HG02943 (cell line): ENCODE results near the gene EPO.

Experiments used
- ATAC-seq: cut with Tn5 transposase; IDR thresholded peaks from one replicate; pipeline ENCODE4 v1.9.1; 2021; ENCODE audit warnings: mild to moderate bottlenecking, low read depth, moderate library complexity; ENCODE audit not compliant: unreplicated experiment

The EPO gene

GRCh38 chr7:100682991-100683658 is 37.1 kb upstream of the EPO start:
- ATAC-seq: no peak

DNA sequence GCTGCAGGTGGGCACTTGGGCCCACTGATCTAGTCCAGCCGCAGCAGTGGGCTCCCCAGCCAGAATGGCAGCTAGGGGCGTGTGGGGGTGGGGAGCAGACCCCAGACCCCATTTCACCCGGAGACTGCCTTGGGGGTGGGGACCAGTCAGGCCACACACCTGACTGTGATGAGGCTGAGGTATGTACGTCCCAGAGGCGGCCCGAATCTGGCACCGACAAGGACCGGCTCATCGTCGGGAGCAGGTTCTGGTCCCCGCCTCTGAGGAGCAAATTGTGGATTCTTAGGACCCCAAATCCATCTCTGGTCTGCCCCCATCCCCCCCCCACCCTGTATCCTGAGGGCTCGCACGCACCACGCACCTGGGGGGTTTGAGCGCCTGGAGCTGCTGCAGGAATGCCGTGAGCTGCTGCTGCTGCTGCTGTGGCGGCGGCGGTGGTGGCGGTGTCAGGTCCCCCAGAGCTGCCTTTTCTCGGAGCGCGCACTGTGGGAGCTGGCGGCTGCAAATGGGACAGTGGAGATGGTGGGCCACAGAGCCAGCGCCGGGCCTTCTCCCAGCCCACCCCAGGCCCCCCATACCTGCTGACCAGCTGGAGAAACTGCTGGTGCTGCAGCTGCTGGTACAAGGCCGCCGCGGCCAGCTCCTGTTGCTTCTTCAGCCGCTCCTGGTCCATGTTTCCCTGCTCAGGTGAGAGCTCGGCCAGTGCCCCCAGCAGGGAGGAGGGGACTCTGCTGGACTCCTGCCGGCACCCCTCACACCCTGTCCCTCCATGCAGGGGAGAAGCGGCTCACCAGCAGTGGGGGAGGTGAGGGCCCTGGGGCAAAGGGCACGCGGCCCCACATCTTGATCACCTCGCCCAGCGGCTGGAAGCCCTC is 36.4 kb upstream of the EPO start:
- ATAC-seq: no peak

DNA sequence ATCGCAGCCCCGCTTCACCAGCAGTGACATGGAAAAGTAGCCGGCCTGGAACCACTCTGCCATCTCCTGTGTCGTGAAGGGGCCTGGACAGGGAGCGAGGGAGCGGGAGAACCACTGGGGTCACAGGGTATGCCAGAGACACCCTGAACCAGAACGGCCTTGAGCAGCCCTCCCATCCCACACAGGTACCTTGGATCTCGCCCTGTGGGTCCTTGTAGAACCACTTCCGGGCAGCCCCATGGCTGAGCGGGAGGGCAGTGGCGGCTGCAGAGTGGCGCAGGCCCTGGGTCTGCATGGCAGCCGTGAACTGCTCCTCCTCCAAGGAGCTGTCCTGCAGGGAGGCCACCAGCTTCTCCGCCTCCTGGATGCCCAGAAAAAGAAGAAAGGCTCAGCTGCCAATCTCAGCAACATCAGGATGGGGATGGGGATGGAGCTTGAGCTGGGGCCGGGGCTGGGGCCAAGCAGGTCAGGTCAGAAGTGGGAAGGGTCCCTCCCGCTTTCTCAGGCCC is 35.7 kb upstream of the EPO start:
- ATAC-seq: no peak

DNA sequence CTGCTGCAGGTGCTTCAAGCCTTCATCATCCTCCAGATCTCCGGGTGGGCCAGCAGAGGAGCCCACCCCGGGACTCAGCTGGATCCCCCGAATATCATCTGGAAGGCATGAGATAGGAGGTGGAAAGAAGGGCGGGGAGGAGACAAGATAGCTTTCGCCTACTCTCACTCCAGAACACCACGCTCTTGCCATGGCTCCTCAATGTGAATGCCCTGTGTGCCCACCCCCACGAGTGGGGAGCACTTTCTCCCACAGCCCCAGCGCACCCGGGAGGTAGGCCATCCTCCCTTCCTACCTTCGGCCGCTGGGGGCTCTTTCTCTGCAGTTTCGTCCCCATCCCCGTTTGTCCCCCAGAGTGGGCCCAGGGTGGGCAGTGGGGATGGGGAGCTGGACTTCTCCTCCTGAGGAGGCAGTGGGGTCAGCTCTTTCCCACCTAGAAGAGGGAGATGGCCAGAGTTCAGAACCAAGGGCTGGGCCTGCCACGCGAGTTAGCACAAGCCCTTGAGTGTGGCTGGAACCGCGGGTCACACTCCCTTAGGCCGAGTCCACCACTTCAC is 35.1 kb upstream of the EPO start:
- ATAC-seq: no peak

DNA sequence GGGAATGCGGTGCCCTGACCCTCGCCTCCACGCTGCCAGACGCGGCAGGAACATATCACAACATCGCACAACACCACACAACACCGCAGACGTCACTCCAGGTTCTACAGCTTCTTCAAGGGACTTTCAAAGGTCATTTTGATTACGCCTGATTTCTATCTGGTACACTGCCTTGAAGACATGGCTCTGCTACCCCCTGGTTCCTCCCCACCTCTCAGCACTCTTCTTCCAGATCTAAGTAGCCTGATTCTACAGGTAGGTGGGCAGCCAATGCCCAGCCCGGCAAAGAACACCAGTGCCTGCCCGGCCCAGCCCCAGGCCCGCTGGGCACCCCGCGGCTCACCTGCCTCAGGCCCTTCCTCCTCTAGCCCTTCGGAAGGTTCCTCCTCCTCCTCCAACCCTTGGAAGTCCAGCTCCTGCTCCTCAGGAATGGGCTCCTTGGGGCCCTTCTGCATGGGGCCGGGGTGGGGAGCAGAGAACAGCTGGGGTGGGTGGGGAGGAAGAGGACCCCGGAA is 34.6 kb upstream of the EPO start:
- no peak for ATAC-seq

DNA sequence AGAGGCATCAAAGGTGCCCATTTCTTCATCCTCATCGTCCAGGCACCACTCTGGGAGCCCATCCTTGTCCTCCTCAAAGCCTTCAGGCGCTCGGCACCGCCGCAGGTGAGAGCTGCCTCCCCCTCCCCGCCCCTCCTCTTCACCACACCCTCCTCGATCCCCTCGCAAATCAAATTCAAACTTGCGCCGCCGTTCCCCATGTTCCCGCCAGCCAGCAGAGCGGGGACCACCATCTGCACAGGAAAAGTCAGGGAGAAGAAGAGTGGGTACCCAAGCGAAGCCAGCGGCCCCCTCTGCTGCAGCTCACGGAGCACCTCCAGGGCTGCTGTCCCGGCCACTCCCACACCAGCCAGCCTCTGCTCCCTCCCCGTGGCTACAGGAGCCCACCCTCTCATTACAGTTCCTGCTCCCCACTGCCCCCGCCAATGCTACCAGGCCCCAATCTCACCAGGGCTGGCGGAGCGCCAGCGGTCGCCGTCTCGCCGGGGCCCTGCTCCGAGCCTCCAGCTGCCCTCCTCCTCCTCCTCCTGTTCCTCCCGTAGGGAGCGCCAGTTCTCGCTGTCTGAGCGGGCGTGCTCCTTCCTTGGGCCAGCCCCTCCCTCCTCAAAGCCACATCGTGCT is 34.0 kb upstream of the EPO start:
- no peak for ATAC-seq

DNA sequence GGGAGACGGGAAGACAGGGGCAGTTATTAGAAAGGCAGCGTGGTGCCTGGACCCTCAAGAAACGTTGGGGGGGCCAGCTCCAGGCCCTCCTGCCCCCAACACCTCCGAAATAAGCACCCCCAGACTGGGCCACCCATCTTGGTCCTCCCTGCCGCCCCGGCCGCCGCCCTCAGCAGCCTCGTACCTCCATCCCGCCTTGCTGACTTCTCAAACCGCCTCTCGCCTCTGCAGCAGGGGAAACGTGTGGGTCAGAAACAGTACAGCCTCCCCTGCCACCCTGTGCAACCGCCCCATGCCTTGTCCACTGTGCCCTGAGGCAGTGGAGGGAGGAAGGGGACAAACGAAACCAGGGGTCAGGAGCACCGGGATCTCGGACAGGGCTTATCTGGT is 33.5 kb upstream of the EPO start:
- ATAC-seq: no peak

GRCh38 chr7:100687261-100687660 is 33.0 kb upstream of the EPO start:
- ATAC-seq: no peak

DNA sequence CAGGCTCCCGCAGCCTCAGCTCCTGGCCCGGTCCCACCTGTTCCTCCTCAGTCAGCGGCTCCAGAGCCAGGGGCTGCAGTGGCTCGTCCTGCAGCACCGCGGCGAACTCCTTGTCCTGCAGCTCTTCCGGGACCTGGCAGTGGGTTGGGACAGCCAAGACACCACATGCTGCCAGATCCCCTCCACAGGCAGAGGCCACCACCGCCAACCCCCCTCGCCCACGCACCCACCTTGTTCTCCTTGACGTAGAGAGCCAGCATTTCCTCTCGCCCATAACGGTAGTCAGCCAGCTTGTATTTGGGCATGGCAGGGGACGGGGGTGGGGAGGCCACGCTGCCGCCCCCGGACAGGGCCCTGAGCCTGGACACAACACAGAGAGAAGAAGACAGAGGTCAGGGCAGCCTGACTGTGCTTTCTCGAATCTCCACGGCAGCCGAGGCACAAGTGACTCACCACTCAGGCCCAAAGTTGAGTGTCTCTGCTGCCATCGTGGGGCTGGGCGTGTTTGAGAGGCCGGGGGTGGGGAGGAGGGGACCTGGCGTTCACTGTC is 32.4 kb upstream of the EPO start:
- no peak for ATAC-seq

DNA sequence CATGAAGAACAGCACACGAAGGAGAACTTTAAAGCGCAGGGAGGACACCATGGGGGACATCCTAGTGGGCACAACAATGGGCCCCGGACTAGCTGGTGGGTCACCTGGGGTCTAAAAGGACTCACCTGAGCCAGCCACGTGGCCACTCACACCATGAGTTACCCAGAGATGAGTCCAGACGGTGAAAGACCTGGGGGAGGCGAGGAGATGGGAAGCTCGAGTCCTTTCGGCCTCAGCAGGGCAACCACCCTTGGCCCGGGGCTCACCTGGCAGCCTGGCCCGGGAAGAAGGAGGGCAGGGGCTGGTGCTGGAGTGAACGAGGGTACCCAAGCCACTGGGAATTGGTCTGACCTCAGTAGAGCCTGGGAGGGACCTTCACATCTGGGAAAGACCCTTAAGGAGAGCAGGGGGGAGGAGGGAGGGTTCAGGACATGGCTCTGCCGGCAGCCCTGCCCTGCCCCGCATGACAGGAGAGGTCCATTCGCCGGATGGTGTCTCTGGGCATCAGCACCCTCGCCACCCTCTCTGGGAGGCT is 31.9 kb upstream of the EPO start:
- no peak for ATAC-seq

DNA sequence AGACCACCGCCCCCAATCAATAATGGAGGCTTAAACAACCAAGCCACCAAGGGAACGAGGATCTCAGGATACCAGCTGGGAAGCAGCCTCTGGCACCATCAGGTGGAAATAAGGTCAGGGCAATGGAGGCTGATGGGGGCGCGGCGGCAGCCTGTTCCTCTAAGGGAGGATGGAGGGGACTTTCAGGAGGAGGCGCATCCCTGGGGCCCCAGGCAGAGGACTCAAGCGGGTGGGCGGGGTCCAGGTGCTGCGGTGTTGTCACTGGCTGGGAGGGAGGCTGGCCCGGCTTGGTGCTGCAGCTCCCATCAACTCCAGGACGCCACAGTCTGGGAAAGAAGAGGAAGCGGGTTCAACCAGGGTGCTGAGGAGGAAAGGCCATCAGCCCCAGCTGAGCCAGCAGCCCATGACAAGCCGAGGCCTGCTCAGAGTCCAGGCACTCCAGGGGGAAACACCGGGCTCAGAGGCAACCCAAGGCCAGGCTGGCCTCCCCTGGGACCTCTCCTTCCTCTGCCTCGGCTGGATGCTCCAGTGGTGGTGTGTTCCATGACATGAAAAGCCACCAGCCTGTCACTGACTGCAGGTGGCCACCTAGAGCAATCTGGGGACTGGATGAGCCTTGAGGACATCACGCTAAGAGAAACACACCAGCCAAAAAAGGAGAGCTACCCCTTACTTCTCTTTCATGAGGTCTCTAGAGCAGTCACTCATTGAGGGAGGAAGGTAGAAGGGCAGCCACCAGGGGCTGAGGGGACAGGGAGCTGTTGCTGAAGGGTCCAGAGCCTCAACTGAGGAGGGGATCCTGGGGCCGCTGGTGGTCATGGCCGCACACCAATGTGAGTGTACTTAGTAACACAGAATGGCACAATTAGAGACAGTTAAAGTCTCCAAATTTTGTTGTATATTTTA is 30.8 kb upstream of the EPO start:
- no peak for ATAC-seq

- ATAC-seq: no peak
Measured at GRCh38 chr7:100691676-100692577, 28.3 kb upstream of the EPO start.

- no peak for ATAC-seq
Measured at GRCh38 chr7:100692578-100692961, 27.7 kb upstream of the EPO start.

GRCh38 chr7:100693312-100694097 is 26.8 kb upstream of the EPO start:
- ATAC-seq: no peak

DNA sequence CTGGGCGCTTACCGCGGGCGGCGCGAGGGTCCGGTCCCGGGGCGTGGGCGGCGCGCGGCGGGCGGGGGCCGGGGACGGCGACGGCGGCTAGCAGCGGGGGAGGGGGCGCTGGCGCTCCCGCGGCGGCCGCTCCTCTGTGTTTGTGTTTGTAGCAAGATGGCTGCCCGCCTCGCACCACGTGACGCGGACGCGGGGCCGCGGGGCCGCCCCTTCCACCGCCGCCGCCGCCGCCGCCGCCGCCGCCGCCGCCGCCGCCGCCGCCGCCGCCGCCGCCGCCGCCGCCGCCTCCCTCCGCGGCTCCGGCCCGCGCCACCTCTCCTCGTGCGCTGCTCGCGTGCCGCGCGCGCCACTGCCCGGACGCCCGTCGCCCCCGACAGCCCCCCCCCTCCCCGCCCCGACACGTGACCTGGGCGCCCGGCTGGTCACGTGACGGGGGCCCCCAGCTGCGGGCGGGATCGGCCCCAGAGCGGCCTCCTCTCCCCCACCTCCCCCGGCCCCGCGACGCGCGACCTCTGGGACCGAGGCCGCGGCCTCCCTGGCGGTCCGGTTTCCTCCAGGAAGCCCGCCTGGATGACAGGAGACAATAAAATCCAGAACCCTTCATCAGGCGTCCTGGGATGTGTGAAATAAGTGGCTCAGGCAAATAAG is 26.0 kb upstream of the EPO start, which contains the start of gene GIGYF1:
Gene GIGYF1 (minus strand): TSS at position 153 of the 648 bp plus-strand sequence. CDS start 6,012 bp downstream, outside the sequence.
- ATAC-seq: no peak

GRCh38 chr7:100696123-100696521 is 24.1 kb upstream of the EPO start:
- no peak for ATAC-seq

DNA sequence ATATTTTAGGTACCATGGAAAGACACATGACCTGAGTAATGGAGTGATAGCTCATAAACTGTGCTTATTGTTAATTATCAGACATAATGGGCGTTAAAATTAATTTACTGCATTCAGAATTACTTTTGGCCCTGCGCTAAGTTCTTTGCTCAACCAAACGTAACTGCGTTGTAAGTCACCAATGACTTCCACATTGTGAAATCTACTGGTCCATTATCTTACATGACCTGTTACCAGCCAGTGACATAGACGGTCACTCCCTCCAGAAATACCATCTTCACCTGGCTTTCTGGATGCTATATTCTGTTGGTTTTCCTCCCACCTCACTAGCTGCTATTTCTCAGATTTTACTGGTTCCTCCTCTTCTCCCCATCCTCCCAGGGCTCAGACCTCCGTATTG is 21.2 kb upstream of the EPO start:
- no peak for ATAC-seq
